HepG2 (cell line): ENCODE data around the gene ELF2. TPM values are rescaled to one million over a fixed set of nuclear protein-coding genes. Genes with fewer than 3 reads are reported as not detected.
A peak's percentile ranks its signal among the peaks of the same experiment; 100 is the strongest.

Source experiments
- BORCS8-MEF2B ChIP-seq: sonication (generic); formaldehyde crosslinking; IDR thresholded peaks from 2 replicates; pipeline ENCODE4 v1.8.0; 2022; ENCODE audit warnings: mild to moderate bottlenecking, missing genetic modification reagents
- CBFB ChIP-seq: sonication (generic); formaldehyde crosslinking; IDR thresholded peaks from 2 replicates; pipeline ENCODE4 v1.4.0; 2020; ENCODE audit warnings: missing genetic modification reagents
- HDAC6 ChIP-seq: fragments of 200-600 bp; sonication (generic); IDR thresholded peaks from 2 replicates; pipeline ENCODE4 v1.7.0; 2017; ENCODE audit warnings: mild to moderate bottlenecking, antibody characterized with exemption, low read length, low read depth
- HOXD1 ChIP-seq: sonication (generic); formaldehyde crosslinking; IDR thresholded peaks from 2 replicates; pipeline ENCODE4 v1.5.0; 2020; ENCODE audit warnings: missing genetic modification reagents
- IKZF4 ChIP-seq: sonication (generic); formaldehyde crosslinking; IDR thresholded peaks from 2 replicates; pipeline ENCODE4 v1.5.1; 2020; ENCODE audit warnings: borderline replicate concordance, mild to moderate bottlenecking, low read depth, missing genetic modification reagents; ENCODE audit errors: not compliant biosample characterization
- NR2F2 ChIP-seq: IDR thresholded peaks from 2 replicates; pipeline ENCODE4 v1.6.1; 2012; ENCODE audit warnings: low read depth, inconsistent platforms, borderline replicate concordance
- RBFOX2 ChIP-seq: fragments of 200-400 bp; formaldehyde crosslinking; IDR thresholded peaks from 2 replicates; pipeline ENCODE4 v1.6.1; 2017; ENCODE audit warnings: low read depth, mild to moderate bottlenecking, low read length
- REPIN1 ChIP-seq: sonication (generic); formaldehyde crosslinking; IDR thresholded peaks from 2 replicates; pipeline ENCODE4 v1.8.0; 2022; ENCODE audit warnings: missing genetic modification reagents, low read depth, mild to moderate bottlenecking, borderline replicate concordance
- RORA ChIP-seq: sonication (generic); formaldehyde crosslinking; IDR thresholded peaks from 2 replicates; pipeline ENCODE4 v1.5.0; 2020; ENCODE audit warnings: mild to moderate bottlenecking, missing genetic modification reagents, moderate library complexity
- TOE1 ChIP-seq: sonication (generic); formaldehyde crosslinking; IDR thresholded peaks from 2 replicates; pipeline ENCODE4 v1.4.0; 2020; ENCODE audit warnings: mild to moderate bottlenecking, missing genetic modification reagents
- ZNF136 ChIP-seq: sonication (generic); formaldehyde crosslinking; IDR thresholded peaks from 2 replicates; pipeline ENCODE4 v1.8.1; 2022; ENCODE audit warnings: low read depth, mild to moderate bottlenecking, moderate library complexity, missing genetic modification reagents
- ZNF570 ChIP-seq: sonication (generic); formaldehyde crosslinking; IDR thresholded peaks from 2 replicates; pipeline ENCODE4 v1.4.0; 2020; ENCODE audit warnings: mild to moderate bottlenecking, missing genetic modification reagents, borderline replicate concordance
- polyA plus RNA-seq, 8 experiments: library from polyadenylated mRNA; depleted of rRNA in 3 of 8; stranded (reverse) in 7 of 8; unstranded in 1 of 8; fragments of >200 nt; fragmentation: Illumina TruSeq in 4 of 8; extraction: Trizol in 4 of 8; gene quantifications; 2 replicates each; pipeline versions ENCODE4 v1.2.1 to v1.2.3, GENCODE V29; 2011 to 2016; ENCODE audit warnings: low read depth in 4 of 8, missing spikeins in 1 of 8, mixed read lengths in 1 of 8; ENCODE audit not compliant: insufficient read depth in 1 of 8
- total RNA-seq, 5 experiments: library from RNA; depleted of rRNA; stranded (reverse); fragments of >200 nt; fragmentation: Illumina TruSeq; extraction: Trizol; gene quantifications; 2 replicates each; pipeline ENCODE4 v1.2.3, GENCODE V29; 2016; ENCODE audit warnings: low read depth in 1 of 5
- TF ChIP-seq, protein P1 (sequence below): sonication (generic); formaldehyde crosslinking; IDR thresholded peaks from 2 replicates; pipeline ENCODE4 v1.4.0; 2020; ENCODE audit warnings: missing genetic modification reagents, borderline replicate concordance
- TF ChIP-seq, protein P2 (sequence below): sonication (generic); formaldehyde crosslinking; IDR thresholded peaks from 2 replicates; pipeline ENCODE4 v1.5.0; 2020; ENCODE audit warnings: mild to moderate bottlenecking, missing genetic modification reagents
- TF ChIP-seq, protein P3 (sequence below): sonication (generic); formaldehyde crosslinking; conservative IDR thresholded peaks from 2 replicates; pipeline ENCODE4 v1.8.0; 2022; ENCODE audit warnings: low read depth, missing genetic modification reagents
- TF ChIP-seq, protein P4 (sequence below): sonication (generic); formaldehyde crosslinking; conservative IDR thresholded peaks from 2 replicates; pipeline ENCODE4 v1.5.0; 2020; ENCODE audit warnings: missing genetic modification reagents
- TF ChIP-seq, protein P5 (sequence below): sonication (generic); formaldehyde crosslinking; IDR thresholded peaks from 2 replicates; pipeline ENCODE4 v1.5.0; 2020; ENCODE audit warnings: missing genetic modification reagents, mild to moderate bottlenecking, borderline replicate concordance
- TF ChIP-seq, protein P6 (sequence below): sonication (generic); formaldehyde crosslinking; IDR thresholded peaks from 2 replicates; pipeline ENCODE4 v1.5.0; 2020; ENCODE audit warnings: mild to moderate bottlenecking, missing genetic modification reagents

ELF2 gene
- total and polyA plus RNA-seq, 2 of the 13 experiments (the other 11 are each of a cell fraction or from before 2014, with no cell fraction given), result 28.6 to 35.4 TPM

DNA sequence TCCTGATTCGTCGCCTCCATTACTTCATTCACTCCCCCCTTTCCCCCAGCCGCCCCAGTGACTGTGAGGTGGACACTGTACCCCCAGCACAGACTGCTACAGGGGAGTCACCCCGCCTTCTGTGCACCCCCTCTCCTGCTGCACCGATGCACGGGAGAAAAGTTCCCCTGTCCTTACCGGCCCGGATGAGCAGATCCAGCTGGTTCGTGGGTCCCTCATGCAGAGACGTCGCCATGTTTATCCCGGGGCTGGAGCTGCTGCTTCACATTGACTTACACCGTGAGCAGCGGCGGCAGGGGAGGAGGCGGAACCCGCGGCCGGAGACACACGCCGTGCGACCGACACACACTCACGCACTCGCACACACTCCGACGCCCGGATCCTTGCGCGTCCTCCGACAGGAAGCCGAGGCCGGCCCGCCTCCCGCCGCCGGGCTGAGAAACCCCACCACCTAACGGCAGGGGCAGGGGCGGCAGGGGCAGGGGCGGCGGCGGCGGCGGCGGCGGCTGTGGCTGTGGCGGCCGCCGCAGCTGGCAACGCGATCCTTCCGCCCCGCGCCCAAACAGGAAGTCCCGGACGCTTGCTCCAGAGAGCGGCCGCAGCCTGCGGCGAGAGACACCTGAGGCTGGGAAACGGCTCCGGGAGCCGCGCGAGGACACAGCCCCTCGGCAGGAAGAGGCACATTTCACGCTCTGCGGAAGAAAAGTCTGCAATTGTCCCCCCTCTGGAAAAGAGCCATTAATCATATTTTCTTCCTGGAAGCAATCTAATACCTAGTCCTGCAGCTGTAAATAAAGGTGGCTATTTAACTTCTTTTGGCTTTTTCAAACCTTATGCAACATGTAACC lies 92.8 kb downstream of the ELF2 start (continued):
- TF ChIP-seq, protein P1, sequence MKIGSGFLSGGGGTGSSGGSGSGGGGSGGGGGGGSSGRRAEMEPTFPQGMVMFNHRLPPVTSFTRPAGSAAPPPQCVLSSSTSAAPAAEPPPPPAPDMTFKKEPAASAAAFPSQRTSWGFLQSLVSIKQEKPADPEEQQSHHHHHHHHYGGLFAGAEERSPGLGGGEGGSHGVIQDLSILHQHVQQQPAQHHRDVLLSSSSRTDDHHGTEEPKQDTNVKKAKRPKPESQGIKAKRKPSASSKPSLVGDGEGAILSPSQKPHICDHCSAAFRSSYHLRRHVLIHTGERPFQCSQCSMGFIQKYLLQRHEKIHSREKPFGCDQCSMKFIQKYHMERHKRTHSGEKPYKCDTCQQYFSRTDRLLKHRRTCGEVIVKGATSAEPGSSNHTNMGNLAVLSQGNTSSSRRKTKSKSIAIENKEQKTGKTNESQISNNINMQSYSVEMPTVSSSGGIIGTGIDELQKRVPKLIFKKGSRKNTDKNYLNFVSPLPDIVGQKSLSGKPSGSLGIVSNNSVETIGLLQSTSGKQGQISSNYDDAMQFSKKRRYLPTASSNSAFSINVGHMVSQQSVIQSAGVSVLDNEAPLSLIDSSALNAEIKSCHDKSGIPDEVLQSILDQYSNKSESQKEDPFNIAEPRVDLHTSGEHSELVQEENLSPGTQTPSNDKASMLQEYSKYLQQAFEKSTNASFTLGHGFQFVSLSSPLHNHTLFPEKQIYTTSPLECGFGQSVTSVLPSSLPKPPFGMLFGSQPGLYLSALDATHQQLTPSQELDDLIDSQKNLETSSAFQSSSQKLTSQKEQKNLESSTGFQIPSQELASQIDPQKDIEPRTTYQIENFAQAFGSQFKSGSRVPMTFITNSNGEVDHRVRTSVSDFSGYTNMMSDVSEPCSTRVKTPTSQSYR (CRISPR knock-in tag), result peak; percentile 68
- TF ChIP-seq, protein P2, sequence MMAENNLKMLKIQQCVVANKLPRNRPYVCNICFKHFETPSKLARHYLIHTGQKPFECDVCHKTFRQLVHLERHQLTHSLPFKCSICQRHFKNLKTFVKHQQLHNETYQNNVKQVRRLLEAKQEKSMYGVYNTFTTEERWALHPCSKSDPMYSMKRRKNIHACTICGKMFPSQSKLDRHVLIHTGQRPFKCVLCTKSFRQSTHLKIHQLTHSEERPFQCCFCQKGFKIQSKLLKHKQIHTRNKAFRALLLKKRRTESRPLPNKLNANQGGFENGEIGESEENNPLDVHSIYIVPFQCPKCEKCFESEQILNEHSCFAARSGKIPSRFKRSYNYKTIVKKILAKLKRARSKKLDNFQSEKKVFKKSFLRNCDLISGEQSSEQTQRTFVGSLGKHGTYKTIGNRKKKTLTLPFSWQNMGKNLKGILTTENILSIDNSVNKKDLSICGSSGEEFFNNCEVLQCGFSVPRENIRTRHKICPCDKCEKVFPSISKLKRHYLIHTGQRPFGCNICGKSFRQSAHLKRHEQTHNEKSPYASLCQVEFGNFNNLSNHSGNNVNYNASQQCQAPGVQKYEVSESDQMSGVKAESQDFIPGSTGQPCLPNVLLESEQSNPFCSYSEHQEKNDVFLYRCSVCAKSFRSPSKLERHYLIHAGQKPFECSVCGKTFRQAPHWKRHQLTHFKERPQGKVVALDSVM, result peak; percentile 37; the same call in 1 of the 2 replicates
- TF ChIP-seq RORA (CRISPR knock-in tag) (no peak), HOXD1 (CRISPR knock-in tag) (no peak), NR2F2 (peak; percentile 21; the same call in 1 of the 2 replicates), BORCS8-MEF2B (CRISPR knock-in tag) (peak; percentile 76; the same call in 1 of the 2 replicates), HDAC6 (no peak), IKZF4 (CRISPR knock-in tag) (no peak), CBFB (CRISPR knock-in tag) (peak; percentile 88), REPIN1 (CRISPR knock-in tag) (0 out of 2 replicates have a peak, but pooled peaks have one; percentile 67), ZNF136 (CRISPR knock-in tag) (no peak), RBFOX2 (peak; percentile 89), TOE1 (no peak), ZNF570 (CRISPR knock-in tag) (no peak)
- TF ChIP-seq, protein P3, sequence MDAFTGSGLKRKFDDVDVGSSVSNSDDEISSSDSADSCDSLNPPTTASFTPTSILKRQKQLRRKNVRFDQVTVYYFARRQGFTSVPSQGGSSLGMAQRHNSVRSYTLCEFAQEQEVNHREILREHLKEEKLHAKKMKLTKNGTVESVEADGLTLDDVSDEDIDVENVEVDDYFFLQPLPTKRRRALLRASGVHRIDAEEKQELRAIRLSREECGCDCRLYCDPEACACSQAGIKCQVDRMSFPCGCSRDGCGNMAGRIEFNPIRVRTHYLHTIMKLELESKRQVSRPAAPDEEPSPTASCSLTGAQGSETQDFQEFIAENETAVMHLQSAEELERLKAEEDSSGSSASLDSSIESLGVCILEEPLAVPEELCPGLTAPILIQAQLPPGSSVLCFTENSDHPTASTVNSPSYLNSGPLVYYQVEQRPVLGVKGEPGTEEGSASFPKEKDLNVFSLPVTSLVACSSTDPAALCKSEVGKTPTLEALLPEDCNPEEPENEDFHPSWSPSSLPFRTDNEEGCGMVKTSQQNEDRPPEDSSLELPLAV, result no peak; the same call in 1 of the 2 replicates
- TF ChIP-seq, protein P4, sequence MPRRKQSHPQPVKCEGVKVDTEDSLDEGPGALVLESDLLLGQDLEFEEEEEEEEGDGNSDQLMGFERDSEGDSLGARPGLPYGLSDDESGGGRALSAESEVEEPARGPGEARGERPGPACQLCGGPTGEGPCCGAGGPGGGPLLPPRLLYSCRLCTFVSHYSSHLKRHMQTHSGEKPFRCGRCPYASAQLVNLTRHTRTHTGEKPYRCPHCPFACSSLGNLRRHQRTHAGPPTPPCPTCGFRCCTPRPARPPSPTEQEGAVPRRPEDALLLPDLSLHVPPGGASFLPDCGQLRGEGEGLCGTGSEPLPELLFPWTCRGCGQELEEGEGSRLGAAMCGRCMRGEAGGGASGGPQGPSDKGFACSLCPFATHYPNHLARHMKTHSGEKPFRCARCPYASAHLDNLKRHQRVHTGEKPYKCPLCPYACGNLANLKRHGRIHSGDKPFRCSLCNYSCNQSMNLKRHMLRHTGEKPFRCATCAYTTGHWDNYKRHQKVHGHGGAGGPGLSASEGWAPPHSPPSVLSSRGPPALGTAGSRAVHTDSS (CRISPR knock-in tag), result no peak
- TF ChIP-seq, protein P5, sequence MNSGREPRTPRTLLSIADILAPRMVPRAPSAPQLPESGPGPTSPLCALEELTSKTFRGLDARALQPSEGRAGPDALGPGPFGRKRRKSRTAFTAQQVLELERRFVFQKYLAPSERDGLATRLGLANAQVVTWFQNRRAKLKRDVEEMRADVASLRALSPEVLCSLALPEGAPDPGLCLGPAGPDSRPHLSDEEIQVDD (CRISPR knock-in tag), result no peak
- TF ChIP-seq, protein P6, sequence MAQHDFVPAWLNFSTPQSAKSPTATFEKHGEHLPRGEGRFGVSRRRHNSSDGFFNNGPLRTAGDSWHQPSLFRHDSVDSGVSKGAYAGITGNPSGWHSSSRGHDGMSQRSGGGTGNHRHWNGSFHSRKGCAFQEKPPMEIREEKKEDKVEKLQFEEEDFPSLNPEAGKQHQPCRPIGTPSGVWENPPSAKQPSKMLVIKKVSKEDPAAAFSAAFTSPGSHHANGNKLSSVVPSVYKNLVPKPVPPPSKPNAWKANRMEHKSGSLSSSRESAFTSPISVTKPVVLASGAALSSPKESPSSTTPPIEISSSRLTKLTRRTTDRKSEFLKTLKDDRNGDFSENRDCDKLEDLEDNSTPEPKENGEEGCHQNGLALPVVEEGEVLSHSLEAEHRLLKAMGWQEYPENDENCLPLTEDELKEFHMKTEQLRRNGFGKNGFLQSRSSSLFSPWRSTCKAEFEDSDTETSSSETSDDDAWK, result no peak
